K562 (cell line): ENCODE results near the gene RNF141. TPM values are rescaled to one million over a fixed set of nuclear protein-coding genes. Genes with fewer than 3 reads are reported as not detected.

Source experiments
- BHLHE40 ChIP-seq: IDR thresholded peaks from 2 replicates; pipeline ENCODE4 v1.6.1; 2011; ENCODE audit warnings: low read length, improper control_type of control experiment
- CBX2 ChIP-seq: fragments of 200-600 bp; sonication (generic); IDR thresholded peaks from one replicate; pipeline ENCODE4 v1.6.1; 2012; ENCODE audit warnings: mild to moderate bottlenecking, low read length, inconsistent platforms; ENCODE audit not compliant: insufficient read depth, poor library complexity, severe bottlenecking
- CTBP1 ChIP-seq: fragments of 450-650 bp; IDR thresholded peaks from 2 replicates; pipeline ENCODE4 v1.6.1; 2016; ENCODE audit warnings: borderline replicate concordance
- FOXK2 ChIP-seq, 2 experiments: fragments of 450-650 bp; IDR thresholded peaks in 1 of 2; conservative IDR thresholded peaks in 1 of 2; 2 replicates each; pipeline ENCODE4 v1.6.1; 2016; ENCODE audit warnings: low read depth in 2 of 2, mild to moderate bottlenecking in 1 of 2
- HMGN3 ChIP-seq: IDR thresholded peaks from 2 replicates; pipeline ENCODE4 v1.6.1; 2011; ENCODE audit warnings: borderline replicate concordance, low read depth, mild to moderate bottlenecking, mixed read lengths, low read length; ENCODE audit not compliant: insufficient read length; ENCODE audit errors: extremely low read depth
- HNRNPUL1 ChIP-seq: fragments of 200-400 bp; formaldehyde crosslinking; IDR thresholded peaks from 2 replicates; pipeline ENCODE4 v1.6.1; 2017; ENCODE audit warnings: low read length
- KHSRP ChIP-seq: fragments of 450-650 bp; IDR thresholded peaks from 2 replicates; pipeline ENCODE4 v1.6.1; 2017
- MAFG ChIP-seq: fragments of 450-650 bp; conservative IDR thresholded peaks from 2 replicates; pipeline ENCODE4 v1.6.1; 2016; ENCODE audit warnings: missing genetic modification characterization, missing compliant biosample characterization
- MAFK ChIP-seq: IDR thresholded peaks from 2 replicates; pipeline ENCODE4 v1.6.1; 2011; ENCODE audit warnings: low read length, improper control_type of control experiment
- MECOM ChIP-seq: fragments of 250-450 bp; sonication (Bioruptor Pico); IDR thresholded peaks from 2 replicates; pipeline ENCODE4 v1.8.0; 2022; ENCODE audit warnings: inconsistent platforms
- MEF2A ChIP-seq: IDR thresholded peaks from 2 replicates; pipeline ENCODE4 v1.6.1; 2011; ENCODE audit warnings: low read depth, mild to moderate bottlenecking, low read length, moderate library complexity; ENCODE audit not compliant: control insufficient read depth
- NFRKB ChIP-seq: fragments of 450-650 bp; IDR thresholded peaks from 2 replicates; pipeline ENCODE4 v1.6.1; 2016; ENCODE audit warnings: low read depth
- NR1H2 ChIP-seq: sonication (generic); formaldehyde crosslinking; IDR thresholded peaks from 2 replicates; pipeline ENCODE4 v1.4.0; 2020; ENCODE audit warnings: mild to moderate bottlenecking, missing genetic modification reagents
- NR4A1 ChIP-seq, 2 experiments: fragments of 250-450 bp in 1 of 2; fragments of 450-650 bp in 1 of 2; sonication (Bioruptor Pico) in 1 of 2; IDR thresholded peaks; 2 replicates each; pipeline versions ENCODE4 v1.4.0 to v1.6.1; 2016 to 2020; ENCODE audit warnings: mild to moderate bottlenecking in 2 of 2, missing compliant biosample characterization in 1 of 2, missing genetic modification characterization in 1 of 2, moderate library complexity in 1 of 2
- POLR2AphosphoS5 ChIP-seq: IDR thresholded peaks from 2 replicates; pipeline ENCODE4 v1.6.1; 2011; ENCODE audit warnings: mild to moderate bottlenecking, low read depth, low read length, moderate library complexity; ENCODE audit not compliant: control insufficient read depth, insufficient read depth
- PRPF4 ChIP-seq: fragments of 200-400 bp; formaldehyde crosslinking; IDR thresholded peaks from one replicate; pipeline ENCODE4 v1.6.1; 2017; ENCODE audit warnings: low read length, low read depth, mild to moderate bottlenecking; ENCODE audit not compliant: insufficient read depth, poor library complexity, severe bottlenecking
- RBM25 ChIP-seq: fragments of 200-400 bp; formaldehyde crosslinking; IDR thresholded peaks from 2 replicates; pipeline ENCODE4 v1.6.1; 2018; ENCODE audit warnings: low read length, low read depth, moderate library complexity; ENCODE audit not compliant: severe bottlenecking
- SMARCC2 ChIP-seq: fragments of 450-650 bp; IDR thresholded peaks from 2 replicates; pipeline ENCODE4 v1.6.1; 2017; ENCODE audit warnings: antibody characterized with exemption, moderate library complexity, mild to moderate bottlenecking, low read depth
- TGIF2 ChIP-seq: sonication (generic); formaldehyde crosslinking; IDR thresholded peaks from 2 replicates; pipeline ENCODE4 v1.8.1; 2022; ENCODE audit warnings: mild to moderate bottlenecking, missing genetic modification reagents, moderate library complexity
- ZC3H11A ChIP-seq: IDR thresholded peaks from 2 replicates; pipeline ENCODE4 v1.6.1; 2012; ENCODE audit warnings: low read depth, low read length, improper control_type of control experiment
- ZKSCAN1 ChIP-seq: fragments of 150-350 bp; IDR thresholded peaks from 2 replicates; pipeline ENCODE4 v1.6.1; 2016; ENCODE audit warnings: low read depth, low read length
- ZKSCAN8 ChIP-seq: fragments of 200-800 bp; sonication (Bioruptor generic); IDR thresholded peaks from 2 replicates; pipeline ENCODE4 v1.6.1; 2016; ENCODE audit warnings: missing genetic modification characterization, missing compliant biosample characterization
- ZNF134 ChIP-seq: fragments of 250-450 bp; sonication (Bioruptor Pico); conservative IDR thresholded peaks from 2 replicates; pipeline ENCODE4 v1.4.0; 2020
- ZNF212 ChIP-seq: fragments of 450-650 bp; formaldehyde crosslinking; IDR thresholded peaks from 2 replicates; pipeline ENCODE4 v1.4.0; 2020; ENCODE audit warnings: mild to moderate bottlenecking
- ZNF274 ChIP-seq: IDR thresholded peaks from 2 replicates; pipeline ENCODE4 v1.6.1; 2011; ENCODE audit warnings: low read depth, mild to moderate bottlenecking, low read length, moderate library complexity, borderline replicate concordance
- ZNF408 ChIP-seq: fragments of 250-450 bp; sonication (Bioruptor Pico); IDR thresholded peaks from 2 replicates; pipeline ENCODE4 v1.4.0; 2020; ENCODE audit warnings: low read depth, mild to moderate bottlenecking, moderate library complexity
- ZNF586 ChIP-seq: fragments of 450-650 bp; formaldehyde crosslinking; conservative IDR thresholded peaks from 2 replicates; pipeline ENCODE4 v1.4.0; 2020; ENCODE audit warnings: mild to moderate bottlenecking, moderate library complexity
- ZNF695 ChIP-seq: fragments of 450-650 bp; formaldehyde crosslinking; IDR thresholded peaks from 2 replicates; pipeline ENCODE4 v1.4.0; 2020; ENCODE audit warnings: mild to moderate bottlenecking, moderate library complexity
- ZNF707 ChIP-seq: fragments of 250-450 bp; sonication (Bioruptor Pico); conservative IDR thresholded peaks from 2 replicates; pipeline ENCODE4 v1.8.0; 2022; ENCODE audit warnings: inconsistent platforms, mild to moderate bottlenecking, moderate library complexity
- ZNF764 ChIP-seq: fragments of 250-450 bp; sonication (Bioruptor Pico); IDR thresholded peaks from 2 replicates; pipeline ENCODE4 v1.4.0; 2020; ENCODE audit warnings: low read depth, mild to moderate bottlenecking, moderate library complexity
- ZSCAN29 ChIP-seq: fragments of 450-650 bp; IDR thresholded peaks from 2 replicates; pipeline ENCODE4 v1.6.1; 2017
- polyA plus RNA-seq, 8 experiments: library from polyadenylated mRNA; depleted of rRNA in 4 of 8; stranded (reverse) in 5 of 8; unstranded in 3 of 8; fragments of >200 nt; fragmentation: Nextera tagmentation in 2 of 8; fragmentation: Illumina TruSeq in 1 of 8; extraction: Ambion mirVana in 2 of 8; extraction: Trizol in 1 of 8; gene quantifications; 2 replicates each; pipeline versions ENCODE4 v1.2.1 to v1.2.3, GENCODE V29; 2011 to 2014; ENCODE audit warnings: inconsistent platforms in 1 of 8, missing spikeins in 1 of 8
- total RNA-seq, 7 experiments: library from RNA; depleted of rRNA in 6 of 7; stranded (reverse); fragments of >200 nt in 6 of 7; fragmentation: Illumina TruSeq in 2 of 7; extraction: Trizol in 2 of 7; gene quantifications; 2 replicates each; pipeline versions ENCODE4 v1.2.1 to v1.2.3, GENCODE V29; 2011 to 2021; ENCODE audit warnings: low replicate concordance in 1 of 7
- TF ChIP-seq, protein P1 (sequence below): sonication (generic); formaldehyde crosslinking; IDR thresholded peaks from 2 replicates; pipeline ENCODE4 v1.9.0; 2022; ENCODE audit warnings: mild to moderate bottlenecking, missing genetic modification reagents

RNF141 gene
- total and polyA plus RNA-seq, 9 of the 15 experiments (the other 6 are each of a cell fraction or from before 2014, with no cell fraction given), result 9.7 to 51.9 (median 18.9) TPM

DNA sequence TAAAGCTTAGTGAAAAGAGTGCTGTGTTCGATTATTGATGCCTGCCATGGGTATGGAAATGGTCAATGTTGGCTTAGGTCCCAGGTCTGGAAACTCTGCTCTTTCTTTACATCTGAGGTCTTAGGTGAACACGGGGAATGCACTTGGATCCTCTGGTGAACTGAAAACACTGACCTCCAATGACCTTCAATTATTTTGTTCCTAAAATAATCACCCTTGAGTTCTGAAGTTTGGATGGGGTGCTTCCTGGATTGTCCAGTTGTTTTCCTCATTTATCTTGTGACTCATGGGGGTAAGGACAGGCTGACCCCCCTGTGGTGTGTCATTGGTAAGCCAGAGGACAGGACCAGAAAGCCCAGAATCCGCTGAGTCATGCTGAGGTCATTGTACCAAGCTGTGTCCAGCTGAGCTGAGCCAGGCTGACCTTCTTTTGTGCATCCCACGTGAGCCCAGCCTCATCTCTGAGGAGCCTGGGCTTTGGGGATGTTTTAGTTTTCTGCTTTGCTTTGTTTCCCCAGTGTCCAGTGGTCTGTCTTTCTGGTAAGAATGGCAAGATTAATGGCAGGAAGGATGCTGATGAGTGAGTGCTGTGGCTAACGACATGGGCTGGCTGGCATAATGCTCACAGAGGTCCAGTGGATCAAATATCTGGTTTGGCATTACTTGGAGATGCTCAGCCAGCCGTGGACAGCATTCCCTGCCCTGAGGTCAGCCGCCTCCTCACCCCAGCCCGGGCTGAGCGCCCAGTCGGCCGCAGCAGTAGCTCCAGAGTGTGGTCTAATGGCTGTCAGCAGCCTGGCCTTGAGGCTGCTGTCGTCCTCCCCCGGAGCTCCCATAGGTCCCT is 50.4 kb downstream of the RNF141 start (continued):
- TF ChIP-seq NFRKB (no peak), HMGN3 (no peak), ZNF764 (CRISPR knock-in tag) (no peak), SMARCC2 (peak; percentile 79), CBX2 (no peak), ZNF707 (CRISPR knock-in tag) (no peak), PRPF4 (no peak), ZNF134 (CRISPR knock-in tag) (no peak), BHLHE40 (peak; percentile 83), MEF2A (0 out of 2 replicates have a peak, but pooled peaks have one; percentile 52), ZKSCAN8 (no peak), ZNF274 (no peak), ZNF212 (CRISPR knock-in tag) (no peak), NR4A1 (CRISPR knock-in tag; IDR thresholded peaks at IDR 0.05) (no peak), NR4A1 (tag; IDR thresholded peaks at IDR 0.05) (0 out of 2 replicates have a peak, but pooled peaks have one; percentile 52), ZKSCAN1 (no peak), MECOM (0 out of 2 replicates have a peak, but pooled peaks have one; percentile 51), CTBP1 (peak; percentile 76), TGIF2 (CRISPR knock-in tag) (no peak), ZNF586 (CRISPR knock-in tag) (no peak), KHSRP (no peak), ZNF408 (CRISPR knock-in tag) (no peak), ZNF695 (CRISPR knock-in tag) (no peak), POLR2AphosphoS5 (no peak), ZC3H11A (no peak), RBM25 (no peak), MAFG (peak; percentile 99), FOXK2 (conservative IDR thresholded peaks at IDR 0.05 in 1 of 2, IDR thresholded peaks at IDR 0.05 in 1 of 2; ENCODE audit: low read depth in 2 of 2) (peak; percentile 73 to 75), NR1H2 (CRISPR knock-in tag) (no peak), MAFK (peak; percentile 97), HNRNPUL1 (no peak), ZSCAN29 (no peak)
- TF ChIP-seq, protein P1, sequence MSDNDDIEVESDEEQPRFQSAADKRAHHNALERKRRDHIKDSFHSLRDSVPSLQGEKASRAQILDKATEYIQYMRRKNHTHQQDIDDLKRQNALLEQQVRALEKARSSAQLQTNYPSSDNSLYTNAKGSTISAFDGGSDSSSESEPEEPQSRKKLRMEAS (CRISPR knock-in tag), result no peak
